T-helper 2 cell treated with Interferon-gamma antibody and Interleukin-4, amounts not matched to agents 100 ng/mL and 5 ng/mL, for 36 hours (primary cell): ENCODE results near the gene DAZAP1. TPM values are rescaled to one million over a fixed set of nuclear protein-coding genes. Genes with fewer than 3 reads are reported as not detected.

Experiments used
- intact Hi-C: fragments of 100-400 bp; cut with micrococcal nuclease; formaldehyde crosslinking; loops from one replicate; pipeline ENCODE4 v1.15.1; 2023
- total RNA-seq: library from RNA; stranded (reverse); gene quantifications from 2 replicates; pipeline ENCODE4 v1.2.3, GENCODE V29; 2022

DAZAP1 gene
- total RNA-seq, 1 donor from 2014 or later, result 250 TPM

- intact Hi-C loops, result no loop called here
Measured at GRCh38 chr19:1424192-1424955, 17.0 kb downstream of the DAZAP1 start.

- intact Hi-C loops, result no loop called here
Measured at GRCh38 chr19:1425102-1425837, 17.9 kb downstream of the DAZAP1 start.

GRCh38 chr19:1425902-1426301 lies 18.5 kb downstream of the DAZAP1 start:
- intact Hi-C loops, result no loop called here

- intact Hi-C loops, result no loop called here
Measured at GRCh38 chr19:1426736-1427135, 19.4 kb downstream of the DAZAP1 start.

GRCh38 chr19:1427221-1427920 lies 20.0 kb downstream of the DAZAP1 start:
- intact Hi-C loops, result no loop called here

- intact Hi-C loops, result no loop called here
Measured at GRCh38 chr19:1428738-1429391, 21.5 kb downstream of the DAZAP1 start.

GRCh38 chr19:1429750-1430149 lies 22.4 kb downstream of the DAZAP1 start:
- intact Hi-C loops, result no loop called here

GRCh38 chr19:1430246-1430645 lies 22.9 kb downstream of the DAZAP1 start:
- intact Hi-C loops, result no loop called here

- intact Hi-C loops, result no loop called here
Measured at GRCh38 chr19:1431759-1432506, 24.5 kb downstream of the DAZAP1 start.

- intact Hi-C loops, result no loop called here
Measured at GRCh38 chr19:1432507-1432887, 25.1 kb downstream of the DAZAP1 start.

- intact Hi-C loops, result no loop called here
Measured at GRCh38 chr19:1433119-1434039, 26.0 kb downstream of the DAZAP1 start.

GRCh38 chr19:1434040-1434366 lies 26.6 kb downstream of the DAZAP1 start:
- intact Hi-C loops, result no loop called here

- intact Hi-C loops, result no loop called here
Measured at GRCh38 chr19:1434577-1435060, 27.2 kb downstream of the DAZAP1 start.

- intact Hi-C loops, result no loop called here
Measured at GRCh38 chr19:1435378-1435989, 28.1 kb downstream of the DAZAP1 start.

- intact Hi-C loops, result loop anchor here (2.0 kb wide), 5 partner anchors 31 to 159 kb away; partner anchors contain the start of genes ADAMTSL5, DAZAP1 and NDUFS7
Measured at GRCh38 chr19:1437609-1438008, 30.2 kb downstream of the DAZAP1 start.

- intact Hi-C loops, result loop anchor here (2.0 kb wide), 5 partner anchors 31 to 159 kb away; partner anchors contain the start of genes ADAMTSL5, DAZAP1 and NDUFS7
Measured at GRCh38 chr19:1438035-1438932, 30.9 kb downstream of the DAZAP1 start, which contains the start of gene RPS15. RPS15 (plus strand) TSS chr19:1438396; CDS start chr19:1438426, 30 bp downstream.

- intact Hi-C loops, result loop anchor here (2.0 kb wide), 5 partner anchors 32 to 160 kb away; partner anchors contain the start of genes ADAMTSL5, DAZAP1 and NDUFS7
Measured at GRCh38 chr19:1438933-1439354, 31.6 kb downstream of the DAZAP1 start.
